ENCODE data around the gene MYLK2.

- no peak for TF ChIP-seq MXI1 (conservative IDR thresholded peaks at IDR 0.05; ENCODE audit: poor library complexity, severe bottlenecking)
- TF ChIP-seq CTCF (IDR thresholded peaks at IDR 0.05; ENCODE audit: poor library complexity, severe bottlenecking), result no peak
These were observed 1.1 kb downstream of the MYLK2 start for GRCh38 chr20:31820228-31820627.

All from neural cell (in vitro differentiated cells).